Muscle layer of colon (tissue), 2 donors: ENCODE data around the gene CD37.

Source experiments
- H3K27ac ChIP-seq: one replicate; pipeline ENCODE4 v1.7.0; 2013; ENCODE audit warnings: low read depth, mild to moderate bottlenecking, low read length, moderate library complexity
- H3K27me3 ChIP-seq, 2 donors: one replicate each; pipeline ENCODE4 v1.7.0; 2013; ENCODE audit warnings: low read length in 2 of 2, mild to moderate bottlenecking in 2 of 2; ENCODE audit not compliant: insufficient read depth in 2 of 2, control insufficient read depth in 1 of 2
- H3K36me3 ChIP-seq: one replicate; pipeline ENCODE4 v1.7.0; 2013; ENCODE audit warnings: mild to moderate bottlenecking, low read length; ENCODE audit not compliant: insufficient read depth
- H3K4me1 ChIP-seq: one replicate; pipeline ENCODE4 v1.7.0; 2013; ENCODE audit warnings: mild to moderate bottlenecking, low read length; ENCODE audit not compliant: insufficient read depth
- H3K4me3 ChIP-seq, 2 donors: one replicate each; pipeline ENCODE4 v1.7.0; 2013; ENCODE audit warnings: low read length in 2 of 2, low read depth in 1 of 2, mild to moderate bottlenecking in 1 of 2, moderate library complexity in 1 of 2
- H3K9ac ChIP-seq: one replicate; pipeline ENCODE4 v1.7.0; 2013; ENCODE audit warnings: low read length
- H3K9me3 ChIP-seq: one replicate; pipeline ENCODE4 v1.7.0; 2013; ENCODE audit warnings: mild to moderate bottlenecking, low read length
- donor health status: abdominal sarcoma.
- donor health status: Adenocarcinoma of cecum.

The CD37 gene

GRCh38 chr19:49356382-49356781 is 21.2 kb downstream of the CD37 start:
- Histone ChIP-seq H3K4me1 (peaks cover 10% of the 10 kb centered on the region), H3K9ac (no peak overlapping the region), H3K4me3 (peak overlapping the region in 1 of 2 donors; percentile 25), H3K9me3 (no peaks in the 10 kb centered on the region), H3K27ac (no peak overlapping the region), H3K27me3 (no peaks in the 10 kb centered on the region), H3K36me3 (peaks cover 28% of the 10 kb centered on the region)

DNA sequence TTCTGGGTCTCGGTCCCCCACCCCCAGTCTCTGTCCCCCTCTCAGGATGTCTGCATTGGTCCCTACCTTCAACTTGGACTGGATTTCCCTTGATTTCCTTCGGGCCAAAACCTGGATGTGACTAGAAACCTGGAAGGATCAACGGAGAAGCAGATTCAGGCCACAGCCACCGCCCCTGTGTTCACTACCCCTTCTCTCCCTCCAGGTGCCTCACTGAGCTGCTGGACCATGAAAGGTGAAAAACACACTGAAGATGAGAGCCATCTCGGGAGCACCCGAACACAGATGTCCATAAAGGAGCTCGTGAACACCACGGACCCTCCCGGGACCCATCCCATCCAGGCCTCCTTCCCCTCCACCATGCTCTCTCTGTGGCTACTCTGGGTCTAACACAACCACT is 22.0 kb downstream of the CD37 start:
- H3K9ac ChIP-seq = no peak overlapping the region
- H3K4me1 ChIP-seq = peaks cover 10% of the 10 kb centered on the region
- peaks cover 28% of the 10 kb centered on the region for H3K36me3 ChIP-seq
- no peaks in the 10 kb centered on the region for H3K27me3 ChIP-seq
- no peaks in the 10 kb centered on the region for H3K9me3 ChIP-seq
- no peak overlapping the region for H3K4me3 ChIP-seq
- no peak overlapping the region for H3K27ac ChIP-seq

- H3K4me3 ChIP-seq = peak overlapping the region in 1 of 2 donors; percentile 83
- H3K27ac ChIP-seq = no peak overlapping the region
- peaks cover 17% of the 10 kb centered on the region for H3K36me3 ChIP-seq
- H3K9ac ChIP-seq = no peak overlapping the region
- H3K27me3 ChIP-seq = no peaks in the 10 kb centered on the region
- peaks cover 18% of the 10 kb centered on the region for H3K4me1 ChIP-seq
- H3K9me3 ChIP-seq = no peaks in the 10 kb centered on the region
These were observed 24.9 kb downstream of the CD37 start for GRCh38 chr19:49359851-49360820.

GRCh38 chr19:49361438-49362047 is 26.3 kb downstream of the CD37 start:
- Histone ChIP-seq H3K9ac (peak overlapping the region; percentile 86), H3K27ac (peak overlapping the region; percentile 98), H3K4me1 (peaks cover 18% of the 10 kb centered on the region), H3K27me3 (no peaks in the 10 kb centered on the region), H3K4me3 (peak overlapping the region; percentile 83 to 96), H3K9me3 (no peaks in the 10 kb centered on the region), H3K36me3 (peaks cover 11% of the 10 kb centered on the region)

GRCh38 chr19:49362048-49362928 is 27.1 kb downstream of the CD37 start, which contains the start of gene TEAD2:
TSS of gene TEAD2 (minus strand) at chr19:49362416. CDS start at chr19:49360075, 2,341 bp downstream.
- Histone ChIP-seq H3K9ac (peak within 1 kb of the TSS; percentile 86), H3K4me1 (peaks cover 18% of the 10 kb centered on the region), H3K27ac (peak within 1 kb of the TSS; percentile 98), H3K4me3 (peak within 1 kb of the TSS; percentile 83 to 96), H3K27me3 (no peaks in the 10 kb centered on the region), H3K9me3 (no peaks in the 10 kb centered on the region), H3K36me3 (peaks cover 11% of the 10 kb centered on the region)

DNA sequence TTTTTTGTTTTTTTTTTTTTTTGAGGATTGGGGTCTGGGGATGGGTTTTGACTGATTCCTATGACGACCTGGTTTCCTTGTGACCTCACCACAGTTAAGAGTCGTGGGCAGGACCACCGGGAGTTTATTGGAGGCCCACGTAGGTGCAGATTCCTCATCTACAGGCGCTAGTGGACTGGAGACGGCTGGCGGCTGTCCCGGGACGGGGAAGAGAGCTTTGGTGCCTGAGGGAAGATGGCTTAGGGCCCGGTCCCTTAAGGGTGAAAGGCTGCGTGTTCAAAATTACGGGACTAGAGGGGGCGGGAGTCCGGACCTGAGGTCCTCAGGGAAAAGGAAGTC is 27.7 kb downstream of the CD37 start:
- Histone ChIP-seq H3K27me3 (no peaks in the 10 kb centered on the region), H3K4me3 (peak overlapping the region; percentile 11 to 83), H3K27ac (peak overlapping the region; percentile 98), H3K4me1 (peaks cover 18% of the 10 kb centered on the region), H3K36me3 (peaks cover 7% of the 10 kb centered on the region), H3K9ac (peak overlapping the region; percentile 66), H3K9me3 (no peaks in the 10 kb centered on the region)

- peaks cover 18% of the 10 kb centered on the region for H3K4me1 ChIP-seq
- no peaks in the 10 kb centered on the region for H3K27me3 ChIP-seq
- peaks cover 7% of the 10 kb centered on the region for H3K36me3 ChIP-seq
- H3K9me3 ChIP-seq = no peaks in the 10 kb centered on the region
- peak within 1 kb of the TSS; percentile 11 to 83 for H3K4me3 ChIP-seq
- peak within 1 kb of the TSS; percentile 66 for H3K9ac ChIP-seq
- H3K27ac ChIP-seq = peak within 1 kb of the TSS; percentile 98
These were observed 28.3 kb downstream of the CD37 start, which contains the start of gene DKKL1 for GRCh38 chr19:49363268-49364082. TSS of gene DKKL1 (plus strand) at chr19:49363877. CDS start at chr19:49363999, 122 bp downstream.

GRCh38 chr19:49364083-49364737 is 29.0 kb downstream of the CD37 start:
- peaks cover 18% of the 10 kb centered on the region for H3K4me1 ChIP-seq
- no peaks in the 10 kb centered on the region for H3K9me3 ChIP-seq
- H3K27ac ChIP-seq = peak overlapping the region; percentile 66
- peak overlapping the region in 1 of 2 donors; percentile 83 for H3K4me3 ChIP-seq
- H3K27me3 ChIP-seq = no peaks in the 10 kb centered on the region
- peaks cover 5% of the 10 kb centered on the region for H3K36me3 ChIP-seq
- H3K9ac ChIP-seq = no peak overlapping the region

GRCh38 chr19:49366110-49366509 is 30.9 kb downstream of the CD37 start:
- Histone ChIP-seq H3K9me3 (no peaks in the 10 kb centered on the region), H3K9ac (no peak overlapping the region), H3K4me1 (peaks cover 8% of the 10 kb centered on the region)

GRCh38 chr19:49368711-49369358 is 33.6 kb downstream of the CD37 start:
- Histone ChIP-seq H3K27me3 (no peaks in the 10 kb centered on the region), H3K4me1 (no peaks in the 10 kb centered on the region), H3K27ac (no peak overlapping the region), H3K9me3 (no peaks in the 10 kb centered on the region), H3K9ac (no peak overlapping the region), H3K4me3 (no peak overlapping the region), H3K36me3 (no peaks in the 10 kb centered on the region)

More at GRCh38 chr19:49366110-49366509, 30.9 kb downstream of the CD37 start:
- H3K27ac ChIP-seq = no peak overlapping the region
- H3K4me3 ChIP-seq = no peak overlapping the region
- H3K36me3 ChIP-seq = no peaks in the 10 kb centered on the region
- no peaks in the 10 kb centered on the region for H3K27me3 ChIP-seq
